ENCODE data around the gene NPPA. TPM values are rescaled to one million over a fixed set of nuclear protein-coding genes. Genes with fewer than 3 reads are reported as not detected.
"Not testable (repeated sequence)": the region's sequence is repeated elsewhere in the genome, so short reads cannot be mapped to it uniquely, and the experiment has no call there.

NPPA gene
- not detected for polyA plus RNA-seq (2013, experiment 1 of 4)
- not detected for polyA plus RNA-seq (2013, experiment 2 of 4)
- not detected for polyA plus RNA-seq (2013, experiment 3 of 4)
- polyA plus RNA-seq (2013, experiment 4 of 4) = not detected

- Histone ChIP-seq H3K9me3 (ENCODE audit: control insufficient read depth, low read length) (no peaks in the 10 kb centered on the region), H3K27ac (ENCODE audit: insufficient read depth, low read depth, low read length, poor library complexity, severe bottlenecking) (no peak within 1 kb of the TSS), H3K36me3 (ENCODE audit: control insufficient read depth, insufficient read depth, low read length) (peaks cover 9% of the 10 kb centered on the region), H3K4me3 (ENCODE audit: insufficient read depth, low read depth, low read length) (no peak within 1 kb of the TSS), H3K27me3 (ENCODE audit: control insufficient read depth, insufficient read depth, low read length, poor library complexity, severe bottlenecking) (no peaks in the 10 kb centered on the region), H3K4me1 (ENCODE audit: control insufficient read depth, insufficient read depth, low read length) (no peaks in the 10 kb centered on the region)
- 90 to 91% methylated on average over 18 of the region's 18 CpGs for WGBS, 2 experiments
Observed at GRCh38 chr1:11847667-11848372, at the start of gene NPPA. TSS of gene NPPA (minus strand) at chr1:11847783. CDS start at chr1:11847684, 99 bp downstream.

- not testable (repeated sequence) for H3K36me3 ChIP-seq (ENCODE audit: control insufficient read depth, insufficient read depth, low read length); H3K9me3 ChIP-seq (ENCODE audit: control insufficient read depth, low read length); H3K4me3 ChIP-seq (ENCODE audit: insufficient read depth, low read depth, low read length); H3K27ac ChIP-seq (ENCODE audit: insufficient read depth, low read depth, low read length, poor library complexity, severe bottlenecking); H3K4me1 ChIP-seq (ENCODE audit: control insufficient read depth, insufficient read depth, low read length)
- WGBS, 2 experiments = 64 to 86% methylated on average over 1 of the region's 1 CpG
- H3K27me3 ChIP-seq (ENCODE audit: control insufficient read depth, insufficient read depth, low read length, poor library complexity, severe bottlenecking) = peaks cover 12% of the 10 kb centered on the region
Observed at GRCh38 chr1:11894501-11894900, 46.9 kb upstream of the NPPA start.

- Histone ChIP-seq H3K9me3 (ENCODE audit: control insufficient read depth, low read length) (no peaks in the 10 kb centered on the region), H3K27ac (ENCODE audit: insufficient read depth, low read depth, low read length, poor library complexity, severe bottlenecking) (no peak overlapping the region), H3K27me3 (ENCODE audit: control insufficient read depth, insufficient read depth, low read length, poor library complexity, severe bottlenecking) (peaks cover 6% of the 10 kb centered on the region), H3K4me3 (ENCODE audit: insufficient read depth, low read depth, low read length) (no peak overlapping the region), H3K36me3 (ENCODE audit: control insufficient read depth, insufficient read depth, low read length) (no peaks in the 10 kb centered on the region), H3K4me1 (ENCODE audit: control insufficient read depth, insufficient read depth, low read length) (no peaks in the 10 kb centered on the region)
- 0 to 6% methylated on average over 5 of the region's 5 CpGs for WGBS, 2 experiments
Observed at GRCh38 chr1:11893907-11894251, 46.3 kb upstream of the NPPA start.

GRCh38 chr1:11891433-11892186, 44.0 kb upstream of the NPPA start:
- no peak overlapping the region for H3K4me3 ChIP-seq (ENCODE audit: insufficient read depth, low read depth, low read length)
- no peaks in the 10 kb centered on the region for H3K27me3 ChIP-seq (ENCODE audit: control insufficient read depth, insufficient read depth, low read length, poor library complexity, severe bottlenecking)
- no peaks in the 10 kb centered on the region for H3K9me3 ChIP-seq (ENCODE audit: control insufficient read depth, low read length)
- H3K36me3 ChIP-seq (ENCODE audit: control insufficient read depth, insufficient read depth, low read length) = no peaks in the 10 kb centered on the region
- WGBS, 2 experiments = 90 to 92% methylated on average over 6 of the region's 6 CpGs
- no peaks in the 10 kb centered on the region for H3K4me1 ChIP-seq (ENCODE audit: control insufficient read depth, insufficient read depth, low read length)
- H3K27ac ChIP-seq (ENCODE audit: insufficient read depth, low read depth, low read length, poor library complexity, severe bottlenecking) = no peak overlapping the region

GRCh38 chr1:11888877-11889208, 41.3 kb upstream of the NPPA start:
- no peaks in the 10 kb centered on the region for H3K36me3 ChIP-seq (ENCODE audit: control insufficient read depth, insufficient read depth, low read length)
- no peaks in the 10 kb centered on the region for H3K9me3 ChIP-seq (ENCODE audit: control insufficient read depth, low read length)
- 39 to 40% methylated on average over 3 of the region's 3 CpGs for WGBS, 2 experiments
- H3K27ac ChIP-seq (ENCODE audit: insufficient read depth, low read depth, low read length, poor library complexity, severe bottlenecking) = no peak overlapping the region
- no peak overlapping the region for H3K4me3 ChIP-seq (ENCODE audit: insufficient read depth, low read depth, low read length)
- no peaks in the 10 kb centered on the region for H3K27me3 ChIP-seq (ENCODE audit: control insufficient read depth, insufficient read depth, low read length, poor library complexity, severe bottlenecking)
- H3K4me1 ChIP-seq (ENCODE audit: control insufficient read depth, insufficient read depth, low read length) = no peaks in the 10 kb centered on the region

- H3K9me3 ChIP-seq (ENCODE audit: control insufficient read depth, low read length) = no peaks in the 10 kb centered on the region
- no peak overlapping the region for H3K27ac ChIP-seq (ENCODE audit: insufficient read depth, low read depth, low read length, poor library complexity, severe bottlenecking)
- no peaks in the 10 kb centered on the region for H3K4me1 ChIP-seq (ENCODE audit: control insufficient read depth, insufficient read depth, low read length)
- no peaks in the 10 kb centered on the region for H3K36me3 ChIP-seq (ENCODE audit: control insufficient read depth, insufficient read depth, low read length)
- no peak overlapping the region for H3K4me3 ChIP-seq (ENCODE audit: insufficient read depth, low read depth, low read length)
- no peaks in the 10 kb centered on the region for H3K27me3 ChIP-seq (ENCODE audit: control insufficient read depth, insufficient read depth, low read length, poor library complexity, severe bottlenecking)
- WGBS, 2 experiments = 88 to 91% methylated on average over 15 of the region's 15 CpGs
Observed at GRCh38 chr1:11888206-11888876, 40.8 kb upstream of the NPPA start.

- Histone ChIP-seq H3K27me3 (ENCODE audit: control insufficient read depth, insufficient read depth, low read length, poor library complexity, severe bottlenecking) (no peaks in the 10 kb centered on the region), H3K36me3 (ENCODE audit: control insufficient read depth, insufficient read depth, low read length) (no peaks in the 10 kb centered on the region), H3K4me3 (ENCODE audit: insufficient read depth, low read depth, low read length) (no peak overlapping the region), H3K4me1 (ENCODE audit: control insufficient read depth, insufficient read depth, low read length) (no peaks in the 10 kb centered on the region), H3K27ac (ENCODE audit: insufficient read depth, low read depth, low read length, poor library complexity, severe bottlenecking) (no peak overlapping the region), H3K9me3 (ENCODE audit: control insufficient read depth, low read length) (no peaks in the 10 kb centered on the region)
- 83 to 89% methylated on average over 7 of the region's 7 CpGs for WGBS, 2 experiments
Observed at GRCh38 chr1:11887666-11888007, 40.1 kb upstream of the NPPA start.

- Histone ChIP-seq H3K27ac (ENCODE audit: insufficient read depth, low read depth, low read length, poor library complexity, severe bottlenecking) (no peak overlapping the region), H3K36me3 (ENCODE audit: control insufficient read depth, insufficient read depth, low read length) (no peaks in the 10 kb centered on the region), H3K4me3 (ENCODE audit: insufficient read depth, low read depth, low read length) (no peak overlapping the region), H3K4me1 (ENCODE audit: control insufficient read depth, insufficient read depth, low read length) (no peaks in the 10 kb centered on the region), H3K27me3 (ENCODE audit: control insufficient read depth, insufficient read depth, low read length, poor library complexity, severe bottlenecking) (no peaks in the 10 kb centered on the region), H3K9me3 (ENCODE audit: control insufficient read depth, low read length) (no peaks in the 10 kb centered on the region)
- WGBS, 2 experiments = 94% methylated on average over 19 of the region's 19 CpGs
Observed at GRCh38 chr1:11886986-11887665, 39.5 kb upstream of the NPPA start.

GRCh38 chr1:11885916-11886315, 38.3 kb upstream of the NPPA start:
- H3K27me3 ChIP-seq (ENCODE audit: control insufficient read depth, insufficient read depth, low read length, poor library complexity, severe bottlenecking) = no peaks in the 10 kb centered on the region
- no peaks in the 10 kb centered on the region for H3K36me3 ChIP-seq (ENCODE audit: control insufficient read depth, insufficient read depth, low read length)
- no peaks in the 10 kb centered on the region for H3K9me3 ChIP-seq (ENCODE audit: control insufficient read depth, low read length)
- 91 to 92% methylated on average over 6 of the region's 6 CpGs for WGBS, 2 experiments
- no peak overlapping the region for H3K4me3 ChIP-seq (ENCODE audit: insufficient read depth, low read depth, low read length)
- H3K4me1 ChIP-seq (ENCODE audit: control insufficient read depth, insufficient read depth, low read length) = no peaks in the 10 kb centered on the region
- H3K27ac ChIP-seq (ENCODE audit: insufficient read depth, low read depth, low read length, poor library complexity, severe bottlenecking) = no peak overlapping the region

Measured in ectodermal cell (in vitro differentiated cells).